DMS153 (cell line): ENCODE measurements around the gene ASMTL.
"Not testable (repeated sequence)": the region's sequence is repeated elsewhere in the genome, so short reads cannot be mapped to it uniquely, and the experiment has no call there.

Source experiments
- DNase-seq: peaks from one replicate; lab custom pipeline; 2025; lab: John Stamatoyannopoulos, UW

Gene ASMTL, protein sequence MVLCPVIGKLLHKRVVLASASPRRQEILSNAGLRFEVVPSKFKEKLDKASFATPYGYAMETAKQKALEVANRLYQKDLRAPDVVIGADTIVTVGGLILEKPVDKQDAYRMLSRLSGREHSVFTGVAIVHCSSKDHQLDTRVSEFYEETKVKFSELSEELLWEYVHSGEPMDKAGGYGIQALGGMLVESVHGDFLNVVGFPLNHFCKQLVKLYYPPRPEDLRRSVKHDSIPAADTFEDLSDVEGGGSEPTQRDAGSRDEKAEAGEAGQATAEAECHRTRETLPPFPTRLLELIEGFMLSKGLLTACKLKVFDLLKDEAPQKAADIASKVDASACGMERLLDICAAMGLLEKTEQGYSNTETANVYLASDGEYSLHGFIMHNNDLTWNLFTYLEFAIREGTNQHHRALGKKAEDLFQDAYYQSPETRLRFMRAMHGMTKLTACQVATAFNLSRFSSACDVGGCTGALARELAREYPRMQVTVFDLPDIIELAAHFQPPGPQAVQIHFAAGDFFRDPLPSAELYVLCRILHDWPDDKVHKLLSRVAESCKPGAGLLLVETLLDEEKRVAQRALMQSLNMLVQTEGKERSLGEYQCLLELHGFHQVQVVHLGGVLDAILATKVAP

DNA sequence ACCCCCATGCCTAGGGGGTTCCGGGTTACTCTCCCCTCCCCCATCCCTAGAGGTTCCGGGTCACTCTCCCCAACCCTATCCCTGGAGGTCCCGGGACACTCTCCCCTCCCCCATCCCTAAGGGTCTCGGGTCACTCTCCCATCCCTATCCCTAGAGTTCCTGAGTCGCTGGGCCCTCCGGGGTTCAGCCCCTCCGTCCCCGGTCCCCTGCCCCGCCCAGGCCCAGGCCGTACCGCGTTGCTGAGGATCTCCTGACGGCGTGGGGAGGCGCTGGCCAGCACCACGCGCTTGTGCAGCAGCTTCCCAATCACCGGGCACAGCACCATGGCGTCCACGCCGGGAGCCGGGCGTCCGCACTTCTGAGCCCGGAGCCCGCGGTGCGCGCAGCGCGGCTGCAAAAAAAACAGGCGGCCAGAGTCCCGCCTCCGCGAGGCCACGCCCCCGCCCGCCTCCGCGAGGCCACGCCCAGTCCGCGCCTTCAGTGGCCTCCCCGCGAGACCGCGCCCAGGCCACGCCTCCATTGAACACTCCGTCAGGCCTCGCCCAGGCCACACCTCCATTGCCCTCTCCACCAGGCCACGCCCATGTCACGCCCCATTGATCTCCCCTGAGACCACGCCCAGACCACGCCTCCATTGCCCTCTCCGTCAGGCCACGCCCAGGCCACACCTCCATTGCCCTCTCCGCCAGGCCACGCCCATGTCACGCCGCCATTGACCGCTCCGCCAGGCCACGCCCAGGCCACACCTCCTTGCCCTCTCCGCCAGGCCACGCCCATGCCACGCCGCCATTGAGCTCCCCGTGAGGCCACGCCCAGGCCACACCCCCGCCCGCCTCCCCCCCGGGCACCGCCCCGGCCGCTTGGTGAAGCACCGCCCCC lies at the start of gene ASMTL:
ASMTL (minus strand) TSS at position 394 of the 879 bp plus-strand sequence; CDS start at position 325, 69 bp downstream.
- DNase-seq: no peak

DNA sequence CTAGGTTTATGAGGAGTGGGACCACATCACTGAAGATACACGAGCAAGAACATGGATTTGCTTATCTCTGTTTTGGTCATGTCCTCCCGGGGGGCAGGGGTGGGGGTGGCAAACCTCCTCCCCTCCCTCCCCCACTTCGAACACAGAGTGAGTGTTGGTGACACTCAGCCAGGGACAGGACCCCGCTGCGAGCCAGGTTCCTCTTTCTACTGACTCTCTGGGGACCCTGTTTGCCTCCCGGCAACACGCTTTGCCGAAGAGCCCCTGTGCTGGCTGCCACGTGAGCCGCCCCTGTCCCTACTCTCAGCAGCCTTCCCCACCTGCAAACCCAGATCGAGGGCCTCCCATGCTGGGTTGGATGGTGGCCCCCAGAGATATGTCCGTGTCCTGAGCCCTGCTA lies 49.5 kb upstream of the ASMTL start:
- DNase-seq: no peak

DNA sequence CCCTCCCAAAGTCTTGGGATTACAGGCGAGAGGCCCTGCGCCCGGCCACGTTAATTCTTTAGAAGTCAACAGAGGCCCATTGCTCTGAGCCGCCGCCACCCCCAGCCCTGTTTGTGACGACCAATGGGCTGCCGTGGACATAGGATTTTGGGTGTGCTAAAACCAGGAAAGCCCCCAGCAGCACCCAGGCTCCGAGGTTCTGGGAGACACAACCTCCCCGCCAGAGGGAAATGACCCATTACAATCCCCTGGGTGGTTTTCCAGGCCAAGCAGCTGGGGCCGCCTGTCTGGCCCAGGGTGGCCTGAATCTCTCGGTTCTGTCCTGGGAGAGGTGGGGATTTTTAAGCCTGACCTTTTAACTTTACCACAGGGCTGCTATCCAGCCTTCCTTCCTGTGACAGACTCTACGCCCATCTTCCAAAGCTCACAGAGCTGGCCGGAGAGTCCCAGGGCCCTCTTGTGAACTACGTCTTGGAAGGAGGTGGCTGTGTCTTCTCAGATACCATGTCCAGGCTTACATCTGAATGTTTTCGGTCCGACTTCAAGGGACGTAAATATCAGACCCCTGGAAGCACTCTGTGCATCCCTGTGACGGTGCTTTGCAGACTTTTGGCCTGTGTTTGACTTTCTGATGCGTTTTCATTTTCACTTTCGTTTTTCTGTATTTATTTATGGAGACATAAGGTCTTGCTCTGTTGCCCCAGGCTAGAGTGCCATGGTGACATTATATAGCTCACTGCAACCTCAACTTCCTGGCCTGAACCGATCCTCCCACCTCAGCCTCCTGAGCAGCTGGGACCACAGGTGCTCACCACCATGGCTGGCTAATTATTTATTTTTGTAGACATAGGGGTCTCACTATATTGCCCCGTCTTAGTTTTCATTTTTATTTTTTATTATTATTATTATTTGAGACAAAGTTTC lies 48.3 kb upstream of the ASMTL start:
- DNase-seq: no peak

DNA sequence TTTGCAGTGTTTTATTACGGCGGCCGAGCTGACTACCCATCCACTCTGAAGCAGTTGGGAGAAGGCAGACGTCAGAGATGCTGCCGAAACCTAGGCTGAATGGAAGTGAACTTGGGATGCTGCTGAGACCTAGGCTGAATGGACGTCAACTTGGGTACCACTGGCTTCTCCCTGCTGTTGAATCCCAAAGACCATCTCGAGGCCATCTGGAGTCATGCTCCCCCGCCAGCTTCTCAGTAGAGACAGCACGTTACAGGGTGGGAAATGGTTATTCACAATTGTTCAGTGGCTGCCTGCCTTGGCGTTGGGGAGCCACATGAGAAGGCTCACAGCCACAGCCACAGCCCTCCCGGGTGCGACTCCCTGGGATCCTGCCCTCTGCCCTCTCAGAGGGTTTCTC lies 43.4 kb upstream of the ASMTL start:
- DNase-seq: no peak

DNA sequence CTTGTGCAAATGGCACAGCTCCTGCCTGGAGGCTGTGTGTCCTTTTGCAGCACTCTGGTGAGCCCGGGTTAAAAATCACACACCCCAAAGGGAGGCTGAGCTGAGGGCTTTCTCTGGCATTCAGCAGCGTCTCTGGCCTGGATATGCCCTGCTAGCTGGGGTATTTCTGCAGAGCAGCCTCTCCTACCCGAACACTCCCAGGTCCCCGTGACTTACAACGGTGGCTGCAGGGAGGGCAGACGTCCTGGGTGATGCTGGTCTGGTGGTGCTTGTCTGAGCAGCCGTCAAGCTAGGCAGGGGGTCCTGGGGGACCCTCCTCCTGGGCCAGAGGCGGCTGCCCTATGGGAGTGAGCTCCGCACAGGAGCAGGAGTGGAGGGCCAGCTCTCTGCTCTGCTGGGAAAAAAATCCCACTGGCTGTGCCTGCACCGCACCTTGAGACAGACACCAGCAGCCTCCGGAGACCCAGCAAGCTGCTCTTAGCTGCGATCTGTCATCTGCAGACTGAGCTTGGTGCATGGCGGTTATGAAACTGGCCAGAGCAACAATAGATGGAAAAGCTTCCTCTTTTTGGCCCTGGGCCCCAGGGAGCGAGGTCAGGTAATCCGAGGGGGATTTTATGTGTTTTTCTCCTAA lies 41.3 kb upstream of the ASMTL start:
- no peak for DNase-seq

DNA sequence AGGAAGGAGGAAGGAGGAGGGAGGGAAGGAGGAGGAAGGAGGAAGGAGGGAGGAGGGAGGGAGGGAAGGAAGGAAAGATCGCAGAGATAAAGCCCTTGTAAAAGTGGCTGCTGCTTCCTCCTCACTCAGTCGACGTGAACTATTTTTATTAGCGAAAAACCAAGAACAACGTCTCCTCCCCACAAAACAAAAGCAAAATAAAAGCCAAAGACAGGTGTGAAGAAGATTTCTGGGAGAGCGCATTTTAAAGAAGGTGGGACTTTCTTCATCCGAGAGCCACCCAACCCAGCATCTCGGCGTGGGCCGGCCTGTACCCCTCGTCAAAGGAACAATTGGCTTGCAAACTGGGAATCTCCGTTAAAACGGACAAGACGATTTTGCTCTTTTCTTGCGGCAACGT lies 40.7 kb upstream of the ASMTL start:
- no peak for DNase-seq

DNA sequence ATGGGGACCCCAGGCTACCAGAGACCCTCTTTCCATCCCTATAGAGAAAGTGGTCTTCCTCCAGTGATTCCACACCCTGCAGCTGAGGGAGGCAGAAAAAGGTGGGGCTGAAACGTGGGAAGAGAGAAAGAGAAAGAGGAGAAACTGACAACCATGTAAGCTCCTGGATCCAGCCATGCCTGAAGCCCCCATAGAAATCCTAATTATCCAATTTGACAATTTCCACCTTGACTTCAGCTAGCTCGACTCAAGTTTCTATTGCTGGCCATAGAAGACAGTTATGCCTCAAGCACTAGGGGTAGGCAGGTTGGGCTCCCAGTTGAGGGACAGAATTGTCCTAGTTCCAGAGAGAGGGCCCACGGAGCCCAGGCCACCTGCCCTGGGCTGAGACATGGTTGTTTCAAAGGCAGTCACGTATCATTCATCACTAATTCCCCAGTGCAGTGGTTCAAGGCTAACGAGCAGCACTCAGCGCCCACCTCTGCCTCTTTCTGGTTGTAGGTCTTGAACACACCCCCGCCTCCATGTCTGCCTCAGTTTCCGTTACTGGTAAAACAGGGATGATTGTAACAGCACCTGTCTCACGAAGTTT lies 39.8 kb upstream of the ASMTL start:
- no peak for DNase-seq

DNA sequence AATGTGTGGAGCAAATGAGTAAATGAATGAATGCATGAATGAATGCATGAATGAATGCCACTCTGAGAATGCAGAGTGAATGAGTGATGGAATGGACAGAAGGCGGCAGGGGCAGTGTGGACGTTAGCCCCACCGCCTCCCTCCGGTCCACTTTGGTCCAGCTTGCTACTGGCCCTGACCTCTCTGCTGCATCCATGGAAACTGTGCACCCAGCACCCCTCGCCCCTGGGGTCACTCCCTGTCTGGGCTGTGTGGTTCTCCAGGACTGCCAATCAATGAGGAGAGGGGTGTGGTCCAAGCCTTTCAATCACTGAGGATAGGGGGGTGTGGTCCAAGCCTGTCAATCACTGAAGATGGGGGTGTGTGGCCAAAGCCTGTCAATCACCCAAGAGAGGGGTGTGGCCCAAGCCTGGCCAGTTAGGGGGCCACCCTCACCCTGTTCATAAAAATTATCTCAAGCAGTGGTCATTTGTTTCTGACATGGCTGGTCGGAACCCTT lies 39.2 kb upstream of the ASMTL start:
- DNase-seq: no peak

DNA sequence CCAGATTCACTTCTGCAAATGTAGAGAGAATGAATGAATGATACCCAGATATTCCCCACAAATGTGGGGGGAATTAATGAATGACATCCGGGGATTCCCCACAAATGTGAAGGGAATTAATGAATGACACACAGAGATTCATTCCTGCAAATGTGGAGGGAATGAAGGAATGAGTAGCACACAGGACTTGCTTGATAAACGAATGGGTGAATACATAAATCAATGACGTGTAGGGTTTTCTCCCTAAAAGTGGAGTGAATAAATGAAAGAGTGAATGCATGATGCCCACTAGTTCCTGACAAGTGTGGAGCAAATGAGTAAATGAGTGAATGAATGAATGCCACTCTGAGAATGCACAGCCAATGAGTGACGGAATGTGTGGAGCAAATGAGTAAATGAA lies 38.5 kb upstream of the ASMTL start:
- not testable (repeated sequence) for DNase-seq

DNA sequence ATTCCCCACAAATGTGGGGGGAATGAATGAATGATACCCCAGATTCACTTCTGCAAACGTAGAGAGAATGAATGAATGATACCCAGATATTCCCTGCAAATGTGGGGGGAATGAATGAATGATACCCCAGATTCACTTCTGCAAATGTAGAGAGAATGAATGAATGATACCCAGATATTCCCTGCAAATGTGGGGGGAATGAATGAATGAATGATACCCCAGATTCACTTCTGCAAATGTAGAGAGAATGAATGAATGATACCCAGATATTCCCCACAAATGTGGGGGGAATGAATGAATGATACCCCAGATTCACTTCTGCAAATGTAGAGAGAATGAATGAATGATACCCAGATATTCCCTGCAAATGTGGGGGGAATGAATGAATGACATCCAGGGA lies 38.0 kb upstream of the ASMTL start:
- DNase-seq: not testable (repeated sequence)

DNA sequence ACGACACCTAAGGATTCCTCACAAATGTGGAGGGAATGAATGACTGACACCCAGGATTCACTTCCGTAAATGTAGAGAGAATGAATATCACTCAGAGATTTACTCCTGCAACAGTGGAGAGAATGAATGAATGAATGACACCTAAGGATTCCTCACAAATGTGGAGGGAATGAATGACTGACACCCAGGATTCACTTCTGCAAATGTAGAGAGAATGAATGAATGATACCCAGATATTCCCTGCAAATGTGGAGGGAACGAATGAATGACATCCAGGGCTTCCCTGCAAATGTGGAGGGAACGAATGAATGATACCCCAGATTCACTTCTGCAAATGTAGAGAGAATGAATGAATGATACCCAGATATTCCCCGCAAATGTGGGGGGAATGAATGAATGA lies 36.6 kb upstream of the ASMTL start:
- not testable (repeated sequence) for DNase-seq

DNA sequence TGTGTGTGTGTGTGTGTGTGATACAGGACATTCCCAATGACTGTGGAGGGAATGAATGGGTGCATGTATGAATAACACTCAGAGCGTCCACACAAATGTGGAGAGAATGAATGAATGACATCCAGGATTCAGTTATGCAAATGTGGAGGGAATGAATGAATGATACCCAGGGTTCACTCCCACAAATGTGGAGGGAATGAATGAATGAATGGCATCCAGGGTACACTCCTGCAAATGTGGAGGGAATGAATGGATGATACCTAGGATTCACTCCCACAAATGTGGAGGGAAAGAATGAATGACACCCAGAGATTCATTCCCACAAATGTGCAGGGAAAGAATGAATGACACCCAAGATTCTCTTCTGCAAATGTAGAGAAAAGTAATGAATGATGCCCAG lies 36.0 kb upstream of the ASMTL start:
- no peak for DNase-seq

DNA sequence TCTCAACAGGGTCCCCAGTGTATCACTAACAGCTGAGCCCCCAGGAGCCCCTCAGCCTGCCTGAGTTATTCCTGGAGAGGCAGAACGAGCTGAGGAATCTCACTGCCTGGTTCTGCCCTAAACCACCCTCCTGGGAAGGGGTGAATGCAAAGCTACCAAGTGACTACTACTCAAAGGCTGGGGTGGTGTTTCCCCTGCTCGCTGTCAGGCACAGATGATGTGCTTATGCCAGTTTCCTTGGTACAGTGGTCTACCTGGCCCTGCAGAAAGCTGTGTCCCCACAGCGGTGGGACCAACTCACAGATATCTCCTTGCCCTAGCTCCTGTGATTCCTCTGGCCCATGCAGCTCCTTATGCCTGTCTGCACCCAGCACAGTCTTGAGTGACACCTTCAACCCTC lies 35.4 kb upstream of the ASMTL start:
- no peak for DNase-seq

DNA sequence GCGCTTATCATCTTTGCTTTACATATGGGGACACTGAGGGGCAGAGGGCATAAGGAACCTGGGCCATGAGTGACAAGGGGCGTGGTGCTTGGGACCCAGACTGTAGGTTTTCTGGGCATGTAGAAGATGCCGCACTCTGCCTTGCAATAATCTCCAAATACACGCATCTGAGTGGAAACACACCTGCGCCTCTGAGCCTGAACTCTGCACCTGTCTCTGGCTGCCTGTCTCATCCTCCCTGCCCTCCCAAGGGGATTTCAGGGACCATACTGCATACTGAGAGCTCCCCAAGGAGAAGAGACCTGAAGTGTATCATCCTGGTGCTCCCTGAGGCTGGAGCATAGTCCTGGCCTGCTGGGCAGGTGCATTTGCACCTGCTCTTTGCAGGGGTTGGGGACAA lies 34.7 kb upstream of the ASMTL start:
- DNase-seq: no peak

DNA sequence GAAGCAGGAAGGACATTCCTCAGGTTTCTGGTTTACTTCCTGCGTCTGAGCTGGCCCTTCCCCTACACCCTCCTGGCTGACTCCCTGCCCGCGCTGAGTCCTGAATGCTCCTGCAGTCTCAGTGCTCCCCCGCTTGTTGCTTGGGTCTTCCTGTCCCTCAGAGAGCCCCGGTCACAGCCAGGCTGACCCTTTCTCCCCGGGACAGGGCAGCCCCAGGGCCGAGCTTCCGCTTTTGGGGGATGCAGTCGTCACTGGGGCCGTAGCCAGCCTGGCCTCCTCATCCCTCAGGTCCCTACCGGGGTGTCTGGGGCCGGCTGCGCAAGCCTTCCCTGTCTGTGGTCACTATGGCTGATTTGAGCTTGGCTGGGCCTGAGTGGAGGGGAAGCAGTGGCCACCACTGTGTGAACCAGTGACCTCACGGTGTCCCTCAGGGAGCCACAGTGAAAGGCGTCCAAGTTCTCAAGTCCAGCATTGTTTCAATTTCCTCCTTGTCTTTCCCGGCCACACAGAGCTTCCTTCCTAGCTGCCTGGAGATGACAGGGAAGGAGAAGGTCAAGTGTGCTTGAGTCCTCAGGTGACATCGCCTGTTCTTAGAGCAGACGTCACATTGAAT lies 34.1 kb upstream of the ASMTL start:
- no peak for DNase-seq

DNA sequence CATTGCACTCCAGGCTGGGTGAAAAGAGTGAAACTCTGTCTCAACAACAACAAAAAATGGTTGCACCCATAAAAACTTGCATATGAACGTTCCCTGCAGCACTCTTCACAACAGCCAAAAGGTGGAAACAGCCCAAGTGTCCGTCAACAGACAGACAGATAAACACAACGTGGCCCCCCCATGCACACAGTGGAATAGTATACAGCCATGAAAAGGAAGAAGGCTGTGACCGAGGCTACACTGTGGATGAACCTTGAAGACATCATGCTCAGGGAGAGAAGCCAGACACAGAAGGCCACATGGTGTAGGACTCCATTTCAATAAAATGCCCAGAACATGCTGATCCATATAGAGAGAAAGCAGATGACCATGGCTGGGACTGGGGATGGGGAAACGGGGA lies 33.5 kb upstream of the ASMTL start:
- DNase-seq: no peak

DNA sequence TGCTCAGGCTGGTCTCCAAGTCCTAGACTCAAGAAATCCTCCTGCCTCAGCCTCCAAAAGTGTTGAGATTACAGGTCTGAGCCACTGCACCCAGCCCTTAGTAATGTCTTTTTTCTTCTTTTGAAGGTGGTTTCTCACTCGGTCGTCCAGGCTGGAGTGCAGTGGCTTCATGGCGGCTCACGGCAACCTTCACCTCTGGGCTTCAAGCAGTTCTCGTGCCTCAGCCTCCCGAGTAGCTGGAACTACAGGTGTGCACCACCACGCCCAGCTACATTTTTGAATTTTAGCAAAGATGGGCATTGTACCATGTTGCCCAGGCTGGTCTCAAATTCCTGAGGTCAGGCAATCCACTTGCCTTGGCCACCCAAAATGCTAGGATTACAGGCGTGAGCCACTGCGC lies 32.3 kb upstream of the ASMTL start:
- no peak for DNase-seq

DNA sequence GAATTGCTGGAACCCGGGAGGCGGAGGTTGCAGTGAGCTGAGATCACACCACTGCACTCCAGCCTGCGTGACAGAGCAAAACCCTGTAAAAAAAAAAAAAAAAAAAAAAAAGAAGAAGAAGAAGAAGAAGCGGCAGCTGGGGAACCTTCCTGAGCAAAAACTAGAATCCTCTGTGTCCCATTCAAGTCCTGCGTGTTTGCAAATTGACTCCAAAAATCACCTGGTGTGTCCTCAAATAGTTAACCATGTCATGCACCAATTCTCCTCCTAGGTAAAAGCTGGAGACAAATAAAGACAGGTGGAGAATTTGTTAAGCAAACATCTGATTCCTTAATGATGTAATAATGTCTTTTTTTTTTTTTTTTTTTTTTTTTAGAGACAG lies 31.9 kb upstream of the ASMTL start:
- DNase-seq: no peak

DNA sequence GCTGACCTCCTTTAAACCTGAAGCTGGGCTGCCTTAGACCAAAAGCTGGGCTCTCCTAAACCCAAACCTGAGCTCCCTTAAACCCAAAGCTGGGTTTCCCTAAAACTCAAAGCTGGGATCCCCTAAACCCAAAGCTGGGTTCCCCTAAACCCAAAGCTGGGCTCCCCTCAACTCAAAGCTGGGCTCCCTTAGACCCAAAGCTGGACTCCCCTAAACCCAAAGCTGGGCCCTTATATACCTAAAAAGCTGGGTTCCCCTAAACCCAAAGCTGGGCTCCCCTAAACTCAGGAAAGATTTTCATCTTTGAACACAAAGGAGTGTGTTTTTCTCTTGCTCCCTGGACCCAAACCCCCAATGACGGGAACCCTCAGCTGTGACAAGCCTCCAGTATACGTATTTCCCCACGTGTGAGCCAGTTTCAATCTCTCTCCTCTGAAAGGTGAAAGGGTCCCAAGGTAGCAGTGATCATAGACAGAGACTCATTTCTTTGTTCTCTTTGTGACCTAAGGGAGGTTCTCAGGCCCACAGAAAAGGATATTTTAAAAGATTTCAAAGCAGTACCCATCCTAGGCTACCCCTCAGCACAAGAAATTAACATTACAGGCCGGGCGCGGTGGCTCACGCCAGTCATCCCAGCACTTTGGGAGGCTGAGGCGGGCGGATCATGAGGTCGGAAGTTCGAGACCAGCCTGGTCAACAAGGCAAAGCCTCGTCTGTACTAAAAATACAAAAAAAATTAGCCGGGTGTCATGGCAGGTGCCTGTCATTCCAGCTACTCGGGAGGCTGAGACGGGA lies 31.3 kb upstream of the ASMTL start:
- no peak for DNase-seq
